GM19324 (cell line): ENCODE measurements around the gene CD72.
A peak's percentile ranks its signal among the peaks of the same experiment; 100 is the strongest.

Experiments used
- ATAC-seq: cut with Tn5 transposase; IDR thresholded peaks from one replicate; pipeline ENCODE4 v1.9.1; 2021; ENCODE audit warnings: mild to moderate bottlenecking, moderate library complexity; ENCODE audit not compliant: unreplicated experiment, low FRiP score

The CD72 gene

GRCh38 chr9:35618325-35618727 is at the start of gene CD72:
Gene CD72, minus strand, starts transcription at chr9:35618413. Its CDS starts 110 bp downstream, at chr9:35618303.
- ATAC-seq = no peak

- no peak for ATAC-seq
Observed at GRCh38 chr9:35667939-35668338, 49.7 kb upstream of the CD72 start.

GRCh38 chr9:35666549-35666948 is 48.3 kb upstream of the CD72 start:
- no peak for ATAC-seq

GRCh38 chr9:35666045-35666444 is 47.8 kb upstream of the CD72 start:
- no peak for ATAC-seq

- no peak for ATAC-seq
Observed at GRCh38 chr9:35665471-35665818, 47.2 kb upstream of the CD72 start.

GRCh38 chr9:35664531-35665470 is 46.6 kb upstream of the CD72 start, which contains the start of gene ARHGEF39:
Gene ARHGEF39, minus strand, starts transcription at chr9:35665195. Its CDS starts 26 bp downstream, at chr9:35665169.
- ATAC-seq = peak; percentile 82

GRCh38 chr9:35662437-35662836 is 44.2 kb upstream of the CD72 start:
- ATAC-seq = no peak

GRCh38 chr9:35661756-35662350 is 43.6 kb upstream of the CD72 start:
- no peak for ATAC-seq

- ATAC-seq = no peak
Observed at GRCh38 chr9:35660966-35661415, 42.8 kb upstream of the CD72 start.

GRCh38 chr9:35659340-35659739 is 41.1 kb upstream of the CD72 start:
- no peak for ATAC-seq

- no peak for ATAC-seq
Observed at GRCh38 chr9:35658968-35659220, 40.7 kb upstream of the CD72 start.

- ATAC-seq = peak; percentile 77
Observed at GRCh38 chr9:35658137-35658967, 40.1 kb upstream of the CD72 start, which contains the start of gene CCDC107. Gene CCDC107, plus strand, starts transcription at chr9:35658292. Its CDS starts 88 bp downstream, at chr9:35658380.

GRCh38 chr9:35657546-35658136 is 39.4 kb upstream of the CD72 start, which contains the start of gene RMRP:
Gene RMRP, minus strand, starts transcription at chr9:35658019.
- ATAC-seq = peak; percentile 87

- ATAC-seq = no peak
Observed at GRCh38 chr9:35656831-35657545, 38.8 kb upstream of the CD72 start.

GRCh38 chr9:35656348-35656747 is 38.1 kb upstream of the CD72 start:
- ATAC-seq = no peak

- no peak for ATAC-seq
Observed at GRCh38 chr9:35653611-35654010, 35.4 kb upstream of the CD72 start.

GRCh38 chr9:35652829-35653209 is 34.6 kb upstream of the CD72 start:
- no peak for ATAC-seq

GRCh38 chr9:35651956-35652828 is 34.0 kb upstream of the CD72 start:
- ATAC-seq = no peak
